HepG2 (cell line): ENCODE measurements around the gene CNPPD1. TPM values are rescaled to one million over a fixed set of nuclear protein-coding genes. Genes with fewer than 3 reads are reported as not detected.

ENCODE experiments used
- ATAC-seq: fragments of 200-7000 bp; cut with Tn5 transposase; 3 replicates; pipeline ENCODE4 v1.9.1; 2020; ENCODE audit warnings: mild to moderate bottlenecking, moderate library complexity
- BruUV-seq: library from RNA; stranded (reverse); fragments of 400-500 nt; replicated peaks from 2 replicates; lab custom pipeline; 2021; lab: Mats Ljungman, UMichigan
- CTCF ChIA-PET: fragments of 300-600 bp; formaldehyde crosslinking; extraction: SDS; loops from one replicate; lab custom pipeline; 2021; ENCODE audit warnings: low total read pairs, inconsistent platforms, low intra/inter-chr PET ratio; lab: Yijun Ruan, JAX
- POLR2A ChIA-PET: fragments of 350-600 bp; sonication (Branson Sonifier 250); formaldehyde crosslinking; loops from one replicate; lab custom pipeline; 2020; ENCODE audit warnings: antibody characterized with exemption, inconsistent platforms; lab: Yijun Ruan, JAX
- DNase-seq: peaks from one replicate; pipeline ENCODE4 v3.0.0-alpha.2; 2015; ENCODE audit warnings: low spot score
- FAIRE-seq: peaks from 3 replicates; lab custom pipeline; 2011; peaks lifted over from hg19 to GRCh38; lab: Jason Lieb, UNC
- H2AFZ ChIP-seq: one replicate; pipeline ENCODE4 v1.6.1; 2011; ENCODE audit warnings: low read length, inconsistent platforms
- H3K27ac ChIP-seq: fragments of 300-600 bp; 3 replicates; pipeline ENCODE4 v1.8.0; 2011; ENCODE audit warnings: mixed run types, mild to moderate bottlenecking, mixed read lengths, low read length, inconsistent platforms; ENCODE audit not compliant: insufficient read depth; ENCODE audit errors: extremely low read length
- H3K27me3 ChIP-seq, 2 experiments: fragments of 200-600 bp in 1 of 2; 2 replicates in 1 of 2; 3 replicates in 1 of 2; pipeline versions ENCODE4 v1.6.0 to v1.8.0; 2011; ENCODE audit warnings: low read length in 2 of 2, mild to moderate bottlenecking in 2 of 2, moderate library complexity in 2 of 2, inconsistent platforms in 1 of 2; ENCODE audit not compliant: insufficient read depth in 2 of 2, control insufficient read depth in 1 of 2
- H3K36me3 ChIP-seq, 2 experiments: fragments of 200-600 bp in 1 of 2; replicated peaks in 1 of 2; 2 replicates in 1 of 2; 3 replicates in 1 of 2; pipeline versions ENCODE4 v1.5.1 to v1.8.0; 2011; ENCODE audit warnings: low read length in 2 of 2, inconsistent platforms in 1 of 2; ENCODE audit not compliant: insufficient read depth in 2 of 2, control insufficient read depth in 1 of 2
- H3K4me1 ChIP-seq: 2 replicates; pipeline ENCODE4 v1.5.1; 2012; ENCODE audit warnings: low read length, inconsistent platforms; ENCODE audit not compliant: insufficient read depth
- H3K4me2 ChIP-seq: 2 replicates; pipeline ENCODE4 v1.6.0; 2011; ENCODE audit warnings: low read depth, low read length, inconsistent platforms
- H3K4me3 ChIP-seq, 3 experiments: fragments of 200-600 bp in 1 of 3; sonication (generic), shearing (Covaris generic) in 1 of 3; replicated peaks in 1 of 3; 2 replicates each; pipeline ENCODE4 v1.5.1; 2011 to 2016; ENCODE audit warnings: low read length in 3 of 3, inconsistent platforms in 2 of 3, low read depth in 2 of 3, mild to moderate bottlenecking in 2 of 3, control low read depth in 1 of 3, mixed read lengths in 1 of 3; ENCODE audit not compliant: insufficient read depth in 1 of 3
- H3K79me2 ChIP-seq: one replicate; pipeline ENCODE4 v1.6.1; 2011; ENCODE audit warnings: low read length, inconsistent platforms; ENCODE audit not compliant: insufficient read depth
- H3K9ac ChIP-seq: 2 replicates; pipeline ENCODE4 v1.6.0; 2011; ENCODE audit warnings: mild to moderate bottlenecking, low read depth, low read length, inconsistent platforms; ENCODE audit not compliant: insufficient read depth
- H3K9me3 ChIP-seq: 2 replicates; pipeline ENCODE4 v1.5.1; 2012; ENCODE audit warnings: mild to moderate bottlenecking, low read length
- H4K20me1 ChIP-seq: 2 replicates; pipeline ENCODE4 v1.6.0; 2011; ENCODE audit warnings: inconsistent platforms, mild to moderate bottlenecking, low read length, moderate library complexity; ENCODE audit not compliant: insufficient read depth
- GABPA ChIP-seq, 2 experiments: IDR thresholded peaks; 2 replicates each; pipeline ENCODE4 v1.6.1; 2011 to 2016; ENCODE audit warnings: low read depth in 2 of 2, low read length in 1 of 2, missing biosample characterization in 1 of 2, missing genetic modification characterization in 1 of 2
- GFI1 ChIP-seq: sonication (generic); formaldehyde crosslinking; IDR thresholded peaks from 2 replicates; pipeline ENCODE4 v1.5.0; 2020; ENCODE audit warnings: missing genetic modification reagents, mild to moderate bottlenecking, borderline replicate concordance
- HMG20A ChIP-seq: IDR thresholded peaks from 2 replicates; pipeline ENCODE4 v1.6.1; 2016; ENCODE audit warnings: borderline replicate concordance
- KDM5B ChIP-seq: sonication (generic); formaldehyde crosslinking; IDR thresholded peaks from 2 replicates; pipeline ENCODE4 v1.4.0; 2020; ENCODE audit warnings: missing genetic modification reagents, mild to moderate bottlenecking, borderline replicate concordance
- KLF9 ChIP-seq: IDR thresholded peaks from 2 replicates; pipeline ENCODE4 v1.6.1; 2016; ENCODE audit warnings: low read depth
- MAFG ChIP-seq: sonication (generic); formaldehyde crosslinking; IDR thresholded peaks from 2 replicates; pipeline ENCODE4 v1.5.1; 2020; ENCODE audit warnings: mild to moderate bottlenecking, missing genetic modification reagents
- SP5 ChIP-seq: IDR thresholded peaks from 2 replicates; pipeline ENCODE4 v1.6.1; 2016; ENCODE audit warnings: low read depth, borderline replicate concordance
- TCF7L2 ChIP-seq: IDR thresholded peaks from 2 replicates; pipeline ENCODE4 v1.6.1; 2011; ENCODE audit warnings: mild to moderate bottlenecking, low read depth, low read length, moderate library complexity
- YEATS4 ChIP-seq: sonication (generic); formaldehyde crosslinking; IDR thresholded peaks from 2 replicates; pipeline ENCODE4 v1.4.0; 2020; ENCODE audit warnings: missing genetic modification reagents, borderline replicate concordance
- ZMYM2 ChIP-seq: sonication (generic); formaldehyde crosslinking; IDR thresholded peaks from 2 replicates; pipeline ENCODE4 v1.8.0; 2022; ENCODE audit warnings: mild to moderate bottlenecking, missing genetic modification reagents
- ZNF280D ChIP-seq: sonication (generic); formaldehyde crosslinking; IDR thresholded peaks from 2 replicates; pipeline ENCODE4 v1.5.1; 2020; ENCODE audit warnings: mild to moderate bottlenecking, missing genetic modification reagents
- ZNF513 ChIP-seq: sonication (generic); formaldehyde crosslinking; conservative IDR thresholded peaks from 2 replicates; pipeline ENCODE4 v1.5.0; 2020; ENCODE audit warnings: missing genetic modification reagents
- ZNF7 ChIP-seq: IDR thresholded peaks from 2 replicates; pipeline ENCODE4 v1.6.1; 2016; ENCODE audit warnings: missing biosample characterization, missing genetic modification reagents
- ZSCAN9 ChIP-seq: IDR thresholded peaks from 2 replicates; pipeline ENCODE4 v1.6.1; 2016; ENCODE audit warnings: borderline replicate concordance
- WGBS: methylation state at CpG from one replicate; pipeline ENCODE4 v1.1.6; 2017; ENCODE audit warnings: low lambda C conversion rate; 5-methylcytosine and 5-hydroxymethylcytosine counted together
- in situ Hi-C: cut with HindIII; loops from 2 replicates; pipeline ENCODE4 v1.10.0; 2017; ENCODE audit warnings: low pct_unique_long_range_greater_than_20kb; ENCODE audit not compliant: extremely low pct_ligation_motif_present
- intact Hi-C: fragments of 100-400 bp; cut with micrococcal nuclease; formaldehyde crosslinking; loops from one replicate; pipeline ENCODE4 v1.10.0; 2022; ENCODE audit not compliant: unreplicated experiment
- polyA plus RNA-seq, 8 experiments: library from polyadenylated mRNA; depleted of rRNA in 3 of 8; stranded (reverse) in 7 of 8; unstranded in 1 of 8; fragments of >200 nt; fragmentation: Illumina TruSeq in 4 of 8; extraction: Trizol in 4 of 8; gene quantifications; 2 replicates each; pipeline versions ENCODE4 v1.2.1 to v1.2.3, GENCODE V29; 2011 to 2016; ENCODE audit warnings: low read depth in 4 of 8, missing spikeins in 1 of 8, mixed read lengths in 1 of 8; ENCODE audit not compliant: insufficient read depth in 1 of 8
- total RNA-seq, 5 experiments: library from RNA; depleted of rRNA; stranded (reverse); fragments of >200 nt; fragmentation: Illumina TruSeq; extraction: Trizol; gene quantifications; 2 replicates each; pipeline ENCODE4 v1.2.3, GENCODE V29; 2016; ENCODE audit warnings: low read depth in 1 of 5
- TF ChIP-seq, protein P1 (sequence below): sonication (generic); formaldehyde crosslinking; IDR thresholded peaks from 2 replicates; pipeline ENCODE4 v1.4.0; 2020; ENCODE audit warnings: missing genetic modification reagents
- TF ChIP-seq, protein P2 (sequence below): IDR thresholded peaks from 2 replicates; pipeline ENCODE4 v1.6.1; 2016; ENCODE audit warnings: low read depth

The CNPPD1 gene
- total and polyA plus RNA-seq, 2 of the 13 experiments (the other 11 are each of a cell fraction or from before 2014, with no cell fraction given): 35.5 to 49.4 TPM

DNA sequence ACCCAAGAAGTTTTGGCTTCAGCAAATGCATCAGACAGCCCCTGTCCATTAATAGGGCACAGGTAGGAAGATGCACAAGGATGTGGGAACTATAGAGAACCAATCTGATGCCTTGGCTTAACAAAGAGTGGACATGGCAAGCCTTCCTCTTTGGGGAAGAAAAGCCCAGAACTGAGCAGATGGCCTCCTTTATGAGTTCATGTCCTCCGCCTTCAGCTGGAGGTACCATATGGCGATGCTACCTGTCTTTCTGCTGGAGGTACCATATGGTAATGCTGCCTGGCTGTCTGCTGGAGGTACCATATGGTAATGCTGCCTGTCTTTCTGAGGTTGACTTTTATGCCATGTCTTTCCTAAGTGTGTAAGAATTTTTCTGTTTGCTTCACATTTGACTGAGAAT, 7.4 kb upstream of the CNPPD1 start (continued):
- TF ChIP-seq TCF7L2: no peak
- TF ChIP-seq ZSCAN9 (CRISPR knock-in tag): no peak
- TF ChIP-seq SP5 (CRISPR knock-in tag): no peak
- no peak for TF ChIP-seq YEATS4 (CRISPR knock-in tag)
- no peak for TF ChIP-seq ZNF513 (CRISPR knock-in tag)
- TF ChIP-seq KLF9 (CRISPR knock-in tag): no peak
- TF ChIP-seq, protein P1, sequence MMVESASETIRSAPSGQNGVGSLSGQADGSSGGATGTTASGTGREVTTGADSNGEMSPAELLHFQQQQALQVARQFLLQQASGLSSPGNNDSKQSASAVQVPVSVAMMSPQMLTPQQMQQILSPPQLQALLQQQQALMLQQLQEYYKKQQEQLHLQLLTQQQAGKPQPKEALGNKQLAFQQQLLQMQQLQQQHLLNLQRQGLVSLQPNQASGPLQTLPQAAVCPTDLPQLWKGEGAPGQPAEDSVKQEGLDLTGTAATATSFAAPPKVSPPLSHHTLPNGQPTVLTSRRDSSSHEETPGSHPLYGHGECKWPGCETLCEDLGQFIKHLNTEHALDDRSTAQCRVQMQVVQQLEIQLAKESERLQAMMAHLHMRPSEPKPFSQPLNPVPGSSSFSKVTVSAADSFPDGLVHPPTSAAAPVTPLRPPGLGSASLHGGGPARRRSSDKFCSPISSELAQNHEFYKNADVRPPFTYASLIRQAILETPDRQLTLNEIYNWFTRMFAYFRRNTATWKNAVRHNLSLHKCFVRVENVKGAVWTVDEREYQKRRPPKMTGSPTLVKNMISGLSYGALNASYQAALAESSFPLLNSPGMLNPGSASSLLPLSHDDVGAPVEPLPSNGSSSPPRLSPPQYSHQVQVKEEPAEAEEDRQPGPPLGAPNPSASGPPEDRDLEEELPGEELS: no peak
- no peak for TF ChIP-seq ZNF7 (CRISPR knock-in tag)
- TF ChIP-seq, all 625 proteins: peak for 0

DNA sequence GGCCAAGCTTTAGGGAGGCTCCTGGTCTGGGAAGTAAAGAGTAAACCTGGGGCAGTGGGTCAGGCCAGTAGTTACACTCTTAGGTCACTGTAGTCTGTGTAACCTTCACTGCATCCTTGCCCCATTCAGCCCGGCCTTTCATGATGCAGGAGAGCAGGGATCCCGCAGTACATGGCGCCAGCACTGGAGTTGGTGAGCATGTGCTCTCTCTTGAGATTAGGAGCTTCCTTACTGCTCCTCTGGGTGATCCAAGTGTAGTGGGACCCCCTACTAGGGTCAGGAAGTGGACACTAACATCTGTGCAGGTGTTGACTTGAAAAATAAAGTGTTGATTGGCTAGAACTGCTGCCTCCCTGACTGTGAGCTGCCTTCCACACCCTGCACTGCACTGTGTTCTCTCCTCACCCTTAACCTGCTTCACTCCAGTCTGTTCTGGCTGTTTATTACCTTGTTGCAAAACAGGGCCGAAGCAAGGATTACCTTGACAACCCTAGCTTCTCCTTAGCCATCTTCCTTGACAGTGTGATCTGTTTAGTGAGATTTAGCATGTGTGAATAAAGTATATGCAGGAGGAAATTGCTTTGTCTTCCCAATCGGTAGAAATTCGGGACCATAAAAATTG, 6.5 kb upstream of the CNPPD1 start:
- 98% methylated on average over 6 of the region's 6 CpGs for whole genome bisulfite sequencing
- CTCF ChIA-PET: no interaction called here
- no TSS peak for BruUV-seq
- TF ChIP-seq GFI1 (CRISPR knock-in tag): no peak
- TF ChIP-seq, protein P2, sequence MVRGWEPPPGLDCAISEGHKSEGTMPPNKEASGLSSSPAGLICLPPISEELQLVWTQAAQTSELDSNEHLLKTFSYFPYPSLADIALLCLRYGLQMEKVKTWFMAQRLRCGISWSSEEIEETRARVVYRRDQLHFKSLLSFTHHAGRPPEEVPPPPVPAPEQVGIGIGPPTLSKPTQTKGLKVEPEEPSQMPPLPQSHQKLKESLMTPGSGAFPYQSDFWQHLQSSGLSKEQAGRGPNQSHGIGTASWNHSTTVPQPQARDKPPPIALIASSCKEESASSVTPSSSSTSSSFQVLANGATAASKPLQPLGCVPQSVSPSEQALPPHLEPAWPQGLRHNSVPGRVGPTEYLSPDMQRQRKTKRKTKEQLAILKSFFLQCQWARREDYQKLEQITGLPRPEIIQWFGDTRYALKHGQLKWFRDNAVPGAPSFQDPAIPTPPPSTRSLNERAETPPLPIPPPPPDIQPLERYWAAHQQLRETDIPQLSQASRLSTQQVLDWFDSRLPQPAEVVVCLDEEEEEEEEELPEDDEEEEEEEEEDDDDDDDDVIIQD: no peak
- no peak for TF ChIP-seq HMG20A (CRISPR knock-in tag)
- TF ChIP-seq GABPA (IDR thresholded peaks at IDR 0.05; ENCODE audit: low read depth, low read length): no peak
- TF ChIP-seq GABPA (CRISPR knock-in tag; IDR thresholded peaks at IDR 0.05; ENCODE audit: low read depth): no peak
- TF ChIP-seq ZNF280D (CRISPR knock-in tag): no peak
- TF ChIP-seq MAFG (CRISPR knock-in tag): no peak
- TF ChIP-seq ZMYM2: no peak
- no peak for TF ChIP-seq KDM5B (CRISPR knock-in tag)

More for the DNA sequence above, 6.5 kb upstream of the CNPPD1 start:
- intact Hi-C loops (no loop called here), in situ Hi-C loops (no loop called here)
- Histone ChIP-seq H3K27me3 (no peaks in the 10 kb centered on the region; a peak in 1 of 5 replicates), H3K4me2 (no peak overlapping the region), H4K20me1 (no peaks in the 10 kb centered on the region), H3K36me3 (peaks cover 30 to 48% of the 10 kb centered on the region in 2 experiments), H3K79me2 (peaks cover 17% of the 10 kb centered on the region), H3K4me3 (no peak overlapping the region), H3K4me1 (peaks cover 14% of the 10 kb centered on the region), H3K9me3 (no peaks in the 10 kb centered on the region), H3K9ac (no peak overlapping the region), H3K27ac (no peak overlapping the region), H2AFZ (no peak overlapping the region)
- ATAC-seq (no peak), DNase-seq (no peak), FAIRE-seq (no peak)
- POLR2A ChIA-PET: interaction anchor here (1.2 to 4.8 kb wide), 4 partner anchors 10 to 25 kb away, joined by 4 to 21 read pairs (median 11); partner anchors contain the start of gene ZFAND2B
